Endothelial cell of umbilical vein (primary cell): ENCODE measurements around the gene DTD1. TPM values are rescaled to one million over a fixed set of nuclear protein-coding genes. Genes with fewer than 3 reads are reported as not detected.
"Not testable (repeated sequence)": the region's sequence is repeated elsewhere in the genome, so short reads cannot be mapped to it uniquely, and the experiment has no call there.

Experiments
- BruUV-seq: library from RNA; stranded (reverse); fragments of 400-500 nt; replicated peaks from 2 replicates; lab custom pipeline; 2021; lab: Mats Ljungman, UMichigan
- CTCF ChIA-PET: fragments of 300-600, 350-600 bp; sonication (Branson Sonifier 250); formaldehyde crosslinking; loops from one replicate; lab custom pipeline; 2021; ENCODE audit warnings: antibody characterized with exemption, inconsistent platforms; lab: Charles Lee
- POLR2A ChIA-PET: fragments of 300-600, 350-600 bp; sonication (Branson Sonifier 250); formaldehyde crosslinking; loops from one replicate; lab custom pipeline; 2021; ENCODE audit warnings: antibody characterized with exemption, inconsistent platforms; lab: Charles Lee
- DNase-seq: peaks from one replicate; pipeline ENCODE4 v3.0.0-alpha.2; 2011; ENCODE audit warnings: low read depth, low spot score
- FAIRE-seq: peaks from 2 replicates; lab custom pipeline; 2011; peaks lifted over from hg19 to GRCh38; lab: Jason Lieb, UNC
- H2AFZ ChIP-seq: 2 replicates; pipeline ENCODE4 v1.6.0; 2012; ENCODE audit warnings: low read depth, low read length, control low read depth, inconsistent platforms
- H3K27ac ChIP-seq: 2 replicates; pipeline ENCODE4 v1.5.1; 2011; ENCODE audit warnings: low read depth, mild to moderate bottlenecking, control low read depth, low read length, moderate library complexity; ENCODE audit not compliant: insufficient read depth
- H3K27me3 ChIP-seq, 2 experiments: 2 replicates each; pipeline versions ENCODE4 v1.6.0 to v1.6.1; 2011; ENCODE audit warnings: low read length in 2 of 2, mixed read lengths in 1 of 2; ENCODE audit not compliant: control insufficient read depth in 2 of 2, insufficient read depth in 2 of 2
- H3K36me3 ChIP-seq, 2 experiments: 2 replicates in 1 of 2; 3 replicates in 1 of 2; pipeline ENCODE4 v1.5.1; 2011; ENCODE audit warnings: low read length in 2 of 2, mild to moderate bottlenecking in 1 of 2, moderate library complexity in 1 of 2; ENCODE audit not compliant: control insufficient read depth in 2 of 2, insufficient read depth in 2 of 2; ENCODE audit errors: extremely low read depth in 1 of 2
- H3K4me1 ChIP-seq: 3 replicates; pipeline ENCODE4 v1.5.1; 2011; ENCODE audit warnings: mild to moderate bottlenecking, low read length; ENCODE audit not compliant: control insufficient read depth, insufficient read depth; ENCODE audit errors: extremely low read depth
- H3K4me2 ChIP-seq: 2 replicates; pipeline ENCODE4 v1.6.1; 2011; ENCODE audit warnings: low read length, control low read depth, mixed read lengths; ENCODE audit not compliant: insufficient read depth
- H3K4me3 ChIP-seq, 3 experiments: fragments of 200-600 bp in 1 of 3; sonication (generic), shearing (Covaris generic) in 1 of 3; replicated peaks in 1 of 3; 2 replicates each; pipeline ENCODE4 v1.5.1; 2011 to 2016; ENCODE audit warnings: control low read depth in 3 of 3, low read length in 3 of 3, mild to moderate bottlenecking in 2 of 3, inconsistent platforms in 1 of 3, low read depth in 1 of 3, moderate library complexity in 1 of 3; ENCODE audit not compliant: insufficient read depth in 1 of 3
- H3K79me2 ChIP-seq: 2 replicates; pipeline ENCODE4 v1.6.0; 2012; ENCODE audit warnings: low read length, inconsistent platforms; ENCODE audit not compliant: control insufficient read depth, insufficient read depth
- H3K9ac ChIP-seq: replicated peaks from 2 replicates; pipeline ENCODE3; 2011; ENCODE audit warnings: low read length, control low read depth; ENCODE audit not compliant: insufficient read depth; ENCODE audit errors: extremely low read depth
- H3K9me1 ChIP-seq: replicated peaks from 3 replicates; pipeline ENCODE4 v1.6.0; 2011; ENCODE audit warnings: mild to moderate bottlenecking, low read length; ENCODE audit not compliant: control insufficient read depth, insufficient read depth; ENCODE audit errors: extremely low read depth
- H3K9me3 ChIP-seq: replicated peaks from 2 replicates; pipeline ENCODE4 v1.5.1; 2012; ENCODE audit warnings: low read length, inconsistent platforms; ENCODE audit not compliant: control insufficient read depth, insufficient read depth
- H4K20me1 ChIP-seq: replicated peaks from 2 replicates; pipeline ENCODE3; 2011; ENCODE audit warnings: mild to moderate bottlenecking, low read length; ENCODE audit not compliant: control insufficient read depth, insufficient read depth; ENCODE audit errors: extremely low read depth
- CTCF ChIP-seq, 2 donors: IDR thresholded peaks; 1 replicate in 1 of 2; 2 replicates in 1 of 2; pipeline ENCODE4 v1.5.1; 2011; ENCODE audit warnings: low read length in 2 of 2, mild to moderate bottlenecking in 2 of 2, moderate library complexity in 2 of 2, control low read depth in 1 of 2, inconsistent platforms in 1 of 2, low read depth in 1 of 2; ENCODE audit not compliant: insufficient read depth in 1 of 2; ENCODE audit errors: extremely low read depth in 1 of 2
- EZH2 ChIP-seq: IDR thresholded peaks from 2 replicates; pipeline ENCODE4 v1.6.1; 2012; ENCODE audit warnings: borderline replicate concordance, low read depth, mild to moderate bottlenecking, moderate library complexity, low read length, inconsistent platforms; ENCODE audit not compliant: severe bottlenecking
- FOS ChIP-seq: IDR thresholded peaks from 2 replicates; pipeline ENCODE4 v1.6.1; 2011; ENCODE audit warnings: mild to moderate bottlenecking, low read length, moderate library complexity, borderline replicate concordance; ENCODE audit not compliant: insufficient read depth
- GATA2 ChIP-seq: IDR thresholded peaks from 2 replicates; pipeline ENCODE4 v1.7.0; 2011; ENCODE audit warnings: low read depth, mild to moderate bottlenecking, moderate library complexity, mixed read lengths, low read length; ENCODE audit not compliant: insufficient read length, insufficient read depth
- JUN ChIP-seq: IDR thresholded peaks from 2 replicates; pipeline ENCODE4 v1.6.1; 2011; ENCODE audit warnings: borderline replicate concordance, low read depth; ENCODE audit not compliant: insufficient read length, insufficient read depth
- MAX ChIP-seq: IDR thresholded peaks from 2 replicates; pipeline ENCODE4 v1.6.1; 2011; ENCODE audit not compliant: insufficient read depth, insufficient read length
- MYC ChIP-seq: IDR thresholded peaks from one replicate; pipeline ENCODE4 v1.6.1; 2011; ENCODE audit warnings: mild to moderate bottlenecking, low read depth, low read length
- POLR2A ChIP-seq: IDR thresholded peaks from 2 replicates; pipeline ENCODE4 v1.6.1; 2012; ENCODE audit warnings: low read depth, mild to moderate bottlenecking, control low read depth, low read length
- POLR2AphosphoS5 ChIP-seq: IDR thresholded peaks from 2 replicates; pipeline ENCODE4 v1.6.1; 2012; ENCODE audit warnings: low read depth, mild to moderate bottlenecking, control low read depth, low read length, moderate library complexity; ENCODE audit not compliant: insufficient read depth
- dilution Hi-C: fragments of 300-500 bp; cut with MboI; formaldehyde crosslinking; loops from one replicate; pipeline ENCODE4 v1.15.0; 2019; ENCODE audit warnings: low sequenced_read_pairs; ENCODE audit not compliant: extremely low pct_ligation_motif_present
- intact Hi-C: fragments of 100-400 bp; cut with micrococcal nuclease; formaldehyde crosslinking; loops from one replicate; pipeline ENCODE4 v1.10.0; 2022
- polyA plus RNA-seq, 4 experiments: library from polyadenylated mRNA; depleted of rRNA in 3 of 4; stranded (reverse) in 3 of 4; unstranded in 1 of 4; fragments of >200 nt; gene quantifications; 2 replicates each; pipeline versions ENCODE4 v1.2.1 to v1.2.3, GENCODE V29; 2011 to 2012; ENCODE audit warnings: missing spikeins in 1 of 4
- total RNA-seq: library from RNA; stranded (reverse); gene quantifications from 2 replicates; pipeline ENCODE4 v1.2.3, GENCODE V29; 2021

The DTD1 gene
- total and polyA plus RNA-seq, 2 donors (not counting 3 experiments of a cell fraction or from before 2014, with no cell fraction given) = 48.2 to 50.8 TPM

GRCh38 chr20:18754653-18755045, 166.8 kb downstream of the DTD1 start:
- H3K27me3 ChIP-seq = no peaks in the 10 kb centered on the region
- no peak overlapping the region for H3K4me2 ChIP-seq
- no peaks in the 10 kb centered on the region for H3K4me1 ChIP-seq
- intact Hi-C loops = no loop called here
- no peaks in the 10 kb centered on the region for H3K9me3 ChIP-seq
- dilution Hi-C loops = no loop called here
- H3K27ac ChIP-seq = no peak overlapping the region
- no peaks in the 10 kb centered on the region for H3K36me3 ChIP-seq
- no peak overlapping the region for H2AFZ ChIP-seq
- ChIA-PET POLR2A (no interaction called here), CTCF (interaction anchor here (1.3 to 1.4 kb wide), 2 partner anchors 10 to 15 kb away, joined by 4 read pairs; no protein-coding TSS in a partner anchor)
- no peaks in the 10 kb centered on the region for H3K79me2 ChIP-seq
- no TSS peak for BruUV-seq
- DNase-seq (no peak), FAIRE-seq (no peak)
- no peak overlapping the region for H3K9ac ChIP-seq
- TF ChIP-seq JUN (no peak), MAX (no peak), MYC (no peak), EZH2 (no peak), POLR2A (no peak), CTCF (IDR thresholded peaks at IDR 0.05; ENCODE audit: extremely low read depth in 1 of 2, insufficient read depth in 1 of 2, low read depth in 1 of 2, low read length in 2 of 2) (no peak), FOS (no peak), GATA2 (no peak), POLR2AphosphoS5 (no peak)
- H4K20me1 ChIP-seq = no peaks in the 10 kb centered on the region
- H3K9me1 ChIP-seq = no peaks in the 10 kb centered on the region
- no peak overlapping the region for H3K4me3 ChIP-seq

GRCh38 chr20:18760852-18761251, 173.0 kb downstream of the DTD1 start:
- H3K36me3 ChIP-seq, FAIRE-seq, H3K79me2 ChIP-seq, H3K4me1 ChIP-seq, H2AFZ ChIP-seq, CTCF ChIA-PET, H3K27ac ChIP-seq, H3K4me3 ChIP-seq, dilution Hi-C loops, H3K27me3 ChIP-seq, intact Hi-C loops, BruUV-seq, H3K9ac ChIP-seq, H3K4me2 ChIP-seq, H4K20me1 ChIP-seq, H3K9me3 ChIP-seq, POLR2A ChIA-PET, H3K9me1 ChIP-seq, DNase-seq: not testable (repeated sequence)
